Fibroblast of villous mesenchyme (primary cell): Measurements from ENCODE around the gene BTG4. TPM values are rescaled to one million over a fixed set of nuclear protein-coding genes. Genes with fewer than 3 reads are reported as not detected.

Experiments used
- DNase-seq: peaks from one replicate; pipeline ENCODE4 v3.0.0-alpha.2; 2010; ENCODE audit warnings: low read depth
- H3K4me3 ChIP-seq: 2 replicates; pipeline ENCODE4 v1.5.1; 2011; ENCODE audit warnings: low read depth, mild to moderate bottlenecking, low read length
- total RNA-seq: library from RNA; depleted of rRNA; stranded (reverse); fragments of >200 nt; gene quantifications from 2 replicates; pipeline ENCODE4 v1.2.3, GENCODE V29; 2012
- TF ChIP-seq, protein P1 (sequence below): IDR thresholded peaks from 2 replicates; pipeline ENCODE4 v1.5.1; 2012; ENCODE audit warnings: low read depth, mild to moderate bottlenecking, low read length; ENCODE audit not compliant: insufficient read depth

The BTG4 gene
- total RNA-seq, 1 donor, result not detected

GRCh38 chr11:111454561-111455192 lies 57.5 kb downstream of the BTG4 start:
- TF ChIP-seq, protein P1, sequence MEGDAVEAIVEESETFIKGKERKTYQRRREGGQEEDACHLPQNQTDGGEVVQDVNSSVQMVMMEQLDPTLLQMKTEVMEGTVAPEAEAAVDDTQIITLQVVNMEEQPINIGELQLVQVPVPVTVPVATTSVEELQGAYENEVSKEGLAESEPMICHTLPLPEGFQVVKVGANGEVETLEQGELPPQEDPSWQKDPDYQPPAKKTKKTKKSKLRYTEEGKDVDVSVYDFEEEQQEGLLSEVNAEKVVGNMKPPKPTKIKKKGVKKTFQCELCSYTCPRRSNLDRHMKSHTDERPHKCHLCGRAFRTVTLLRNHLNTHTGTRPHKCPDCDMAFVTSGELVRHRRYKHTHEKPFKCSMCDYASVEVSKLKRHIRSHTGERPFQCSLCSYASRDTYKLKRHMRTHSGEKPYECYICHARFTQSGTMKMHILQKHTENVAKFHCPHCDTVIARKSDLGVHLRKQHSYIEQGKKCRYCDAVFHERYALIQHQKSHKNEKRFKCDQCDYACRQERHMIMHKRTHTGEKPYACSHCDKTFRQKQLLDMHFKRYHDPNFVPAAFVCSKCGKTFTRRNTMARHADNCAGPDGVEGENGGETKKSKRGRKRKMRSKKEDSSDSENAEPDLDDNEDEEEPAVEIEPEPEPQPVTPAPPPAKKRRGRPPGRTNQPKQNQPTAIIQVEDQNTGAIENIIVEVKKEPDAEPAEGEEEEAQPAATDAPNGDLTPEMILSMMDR, result peak; percentile 43
- H3K4me3 ChIP-seq, result no peak overlapping the region
- DNase-seq, result peak; percentile 48

GRCh38 chr11:111452817-111453552 lies 59.2 kb downstream of the BTG4 start:
- no peak overlapping the region for H3K4me3 ChIP-seq
- DNase-seq, result no peak
- TF ChIP-seq, protein P1, result no peak

GRCh38 chr11:111452146-111452545 lies 60.0 kb downstream of the BTG4 start:
- TF ChIP-seq, protein P1, result no peak

GRCh38 chr11:111450480-111451320 lies 61.5 kb downstream of the BTG4 start:
- DNase-seq, result no peak
- no peak overlapping the region for H3K4me3 ChIP-seq
- TF ChIP-seq, protein P1, result no peak

More at GRCh38 chr11:111452146-111452545, 60.0 kb downstream of the BTG4 start:
- peak; percentile 44 for DNase-seq
- no peak overlapping the region for H3K4me3 ChIP-seq

DNA sequence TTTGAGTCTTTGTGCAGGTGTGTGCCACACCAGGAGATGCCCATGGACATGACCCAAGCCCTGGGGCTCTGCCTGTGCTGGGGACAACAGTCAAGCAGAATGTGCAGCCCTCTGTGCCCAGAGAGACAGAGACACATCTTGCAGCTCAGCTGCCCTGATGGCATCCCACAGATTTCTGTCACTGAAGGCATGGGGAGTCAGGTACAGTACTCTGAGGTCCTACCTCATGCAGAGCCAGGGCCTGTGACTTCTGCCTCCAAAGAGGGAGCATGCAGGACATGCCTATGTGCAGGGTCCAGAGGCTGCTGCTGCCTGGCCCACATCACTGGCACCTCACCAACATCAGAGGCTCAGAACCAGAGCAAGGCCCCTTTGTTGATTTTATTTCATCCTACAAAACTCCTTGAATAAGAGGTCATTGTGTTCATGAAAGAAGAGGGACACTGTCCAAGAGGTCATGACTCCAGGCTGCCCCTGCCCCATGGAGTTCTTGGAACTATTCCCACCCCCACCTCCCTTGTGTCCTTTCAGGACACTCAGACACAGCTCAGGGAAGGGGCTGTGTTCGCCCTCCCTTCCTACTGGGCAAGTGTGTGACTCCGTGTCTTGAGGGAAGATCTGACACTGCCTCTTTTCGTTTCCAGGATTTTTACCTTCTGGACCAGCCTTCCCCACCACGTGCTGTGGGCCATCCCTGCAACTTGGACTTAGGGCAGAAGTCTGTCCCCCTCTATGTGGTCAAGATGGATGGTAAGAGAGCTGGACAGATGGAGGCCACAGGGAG lies 62.3 kb downstream of the BTG4 start:
- no peak for DNase-seq
- no peak overlapping the region for H3K4me3 ChIP-seq
- TF ChIP-seq, protein P1, result no peak
